ENCODE results near the gene MASP1.
"Not testable (repeated sequence)": the region's sequence is repeated elsewhere in the genome, so short reads cannot be mapped to it uniquely, and the experiment has no call there.

MASP1 gene

GRCh38 chr3:187242435-187242834 is 49.1 kb downstream of the MASP1 start:
- H3K27ac ChIP-seq, result no peak overlapping the region
- no peak for TF ChIP-seq CTCF (conservative IDR thresholded peaks at IDR 0.05)
- no peak for TF ChIP-seq ZFX (IDR thresholded peaks at IDR 0.05)

- H3K27ac ChIP-seq, result not testable (repeated sequence)
Measured at GRCh38 chr3:187238835-187239234, 52.7 kb downstream of the MASP1 start.

GRCh38 chr3:187238239-187238638 is 53.3 kb downstream of the MASP1 start:
- H3K27ac ChIP-seq, result no peak overlapping the region
- TF ChIP-seq ZFX (IDR thresholded peaks at IDR 0.05) (no peak), CTCF (conservative IDR thresholded peaks at IDR 0.05) (no peak)

- H3K27ac ChIP-seq, result no peak overlapping the region
- no peak for TF ChIP-seq ZFX (IDR thresholded peaks at IDR 0.05)
- no peak for TF ChIP-seq CTCF (conservative IDR thresholded peaks at IDR 0.05)
Measured at GRCh38 chr3:187237741-187238140, 53.8 kb downstream of the MASP1 start.

GRCh38 chr3:187236962-187237361 is 54.6 kb downstream of the MASP1 start:
- TF ChIP-seq CTCF (conservative IDR thresholded peaks at IDR 0.05) (no peak), ZFX (IDR thresholded peaks at IDR 0.05) (no peak)
- H3K27ac ChIP-seq, result no peak overlapping the region

GRCh38 chr3:187230011-187230410 is 61.5 kb downstream of the MASP1 start:
- H3K27ac ChIP-seq, result no peak overlapping the region
- TF ChIP-seq CTCF (conservative IDR thresholded peaks at IDR 0.05), result no peak
- no peak for TF ChIP-seq ZFX (IDR thresholded peaks at IDR 0.05)

GRCh38 chr3:187228740-187229139 is 62.8 kb downstream of the MASP1 start:
- TF ChIP-seq ZFX (IDR thresholded peaks at IDR 0.05) (no peak), CTCF (conservative IDR thresholded peaks at IDR 0.05) (no peak)
- H3K27ac ChIP-seq, result no peak overlapping the region

- TF ChIP-seq ZFX (IDR thresholded peaks at IDR 0.05) (no peak), CTCF (conservative IDR thresholded peaks at IDR 0.05) (no peak)
- H3K27ac ChIP-seq, result no peak overlapping the region
Measured at GRCh38 chr3:187227658-187228258, 63.8 kb downstream of the MASP1 start.

Measured in C4-2B (cell line).